ENCODE data around the gene UNC93A. TPM values are rescaled to one million over a fixed set of nuclear protein-coding genes. Genes with fewer than 3 reads are reported as not detected.

Gene UNC93A
- total and polyA plus RNA-seq, 2 donors (not counting 1 experiment from before 2014, with no cell fraction given), result not detected

DNA sequence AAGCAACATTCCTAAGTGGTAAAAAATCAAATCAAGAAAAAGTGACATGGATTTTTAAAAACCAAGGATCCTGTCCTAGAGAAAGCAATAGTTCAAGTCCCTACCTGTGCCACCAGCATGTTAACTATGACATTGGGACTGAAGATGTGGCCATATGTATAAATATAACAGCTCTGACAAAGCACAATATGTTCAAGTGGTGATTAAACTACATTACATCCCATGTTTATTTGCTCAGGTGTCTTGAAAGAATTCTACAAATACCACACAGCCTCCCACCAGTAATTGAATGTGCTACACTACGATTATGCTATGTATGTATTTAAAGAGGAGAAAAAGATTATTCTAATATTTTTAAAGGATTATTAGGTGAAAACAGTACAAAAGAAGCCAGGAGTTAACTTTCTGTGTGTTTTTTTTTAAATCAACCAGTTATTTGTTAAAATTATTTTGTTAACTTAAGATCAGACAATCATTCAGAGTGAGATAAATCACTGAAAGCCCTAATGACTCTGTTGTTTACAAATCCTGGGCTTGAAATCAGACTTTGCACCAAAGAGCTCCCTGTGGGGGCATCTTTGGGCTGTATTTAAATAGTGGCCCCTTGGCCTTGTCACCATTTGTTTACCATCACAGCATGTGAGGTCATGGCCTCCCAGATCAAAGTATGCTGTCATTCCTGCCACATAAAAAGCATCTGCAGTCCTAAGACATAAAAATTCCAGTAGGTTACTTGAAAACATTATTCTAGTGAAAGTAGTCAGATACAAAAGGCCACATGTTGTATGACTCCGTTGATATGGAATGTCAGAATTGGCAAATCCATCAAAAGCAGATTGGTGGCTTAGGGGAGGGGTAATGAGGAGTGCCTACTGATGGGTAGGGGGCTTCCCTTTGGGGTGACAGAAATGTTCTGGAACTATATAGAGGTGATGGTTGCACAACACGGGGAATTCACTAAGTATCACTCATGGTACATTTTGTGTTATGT lies 50.8 kb downstream of the UNC93A start:
- Histone ChIP-seq H3K79me2 (ENCODE audit: control insufficient read depth, insufficient read depth, low read length) (no peaks in the 10 kb centered on the region), H3K4me2 (ENCODE audit: extremely low read depth, insufficient read depth, low read length) (no peak overlapping the region), H3K36me3 (ENCODE audit: control insufficient read depth, insufficient read depth, low read length) (no peaks in the 10 kb centered on the region), H3K9ac (ENCODE audit: insufficient read depth, low read length) (no peak overlapping the region), H3K4me1 (ENCODE audit: control insufficient read depth, extremely low read depth, insufficient read depth, low read length) (no peaks in the 10 kb centered on the region), H3K27ac (ENCODE audit: insufficient read depth, low read length) (no peak overlapping the region), H3K27me3 (ENCODE audit: control insufficient read depth, insufficient read depth, low read length) (no peaks in the 10 kb centered on the region), H3K9me3 (ENCODE audit: control insufficient read depth, insufficient read depth, low read depth, low read length) (peaks cover 4% of the 10 kb centered on the region), H4K20me1 (ENCODE audit: control insufficient read depth, extremely low read depth, insufficient read depth, low read length) (no peaks in the 10 kb centered on the region), H2AFZ (ENCODE audit: low read length) (no peak overlapping the region), H3K4me3 (replicated peaks in 1 of 4; ENCODE audit: control extremely low read depth in 1 of 4, insufficient read depth in 1 of 4, low read depth in 3 of 4, low read length in 4 of 4) (no peak overlapping the region)
- DNase-seq (ENCODE audit: low read depth in 2 of 2), result no peak
- TF ChIP-seq EZH2 (IDR thresholded peaks at IDR 0.05; ENCODE audit: low read length, missing control alignments), result no peak
- TF ChIP-seq CTCF (conservative IDR thresholded peaks at IDR 0.05 in 1 of 2, IDR thresholded peaks at IDR 0.05 in 1 of 2; ENCODE audit: low read depth in 1 of 2, low read length in 2 of 2), result no peak

- Histone ChIP-seq H3K4me2 (ENCODE audit: extremely low read depth, insufficient read depth, low read length) (no peak overlapping the region), H3K27me3 (ENCODE audit: control insufficient read depth, insufficient read depth, low read length) (no peaks in the 10 kb centered on the region), H3K9ac (ENCODE audit: insufficient read depth, low read length) (no peak overlapping the region), H3K4me1 (ENCODE audit: control insufficient read depth, extremely low read depth, insufficient read depth, low read length) (no peaks in the 10 kb centered on the region), H3K79me2 (ENCODE audit: control insufficient read depth, insufficient read depth, low read length) (no peaks in the 10 kb centered on the region), H2AFZ (ENCODE audit: low read length) (no peak overlapping the region), H3K9me3 (ENCODE audit: control insufficient read depth, insufficient read depth, low read depth, low read length) (peaks cover 2% of the 10 kb centered on the region), H4K20me1 (ENCODE audit: control insufficient read depth, extremely low read depth, insufficient read depth, low read length) (no peaks in the 10 kb centered on the region), H3K4me3 (replicated peaks in 1 of 4; ENCODE audit: control extremely low read depth in 1 of 4, insufficient read depth in 1 of 4, low read depth in 3 of 4, low read length in 4 of 4) (no peak overlapping the region), H3K27ac (ENCODE audit: insufficient read depth, low read length) (no peak overlapping the region), H3K36me3 (ENCODE audit: control insufficient read depth, insufficient read depth, low read length) (no peaks in the 10 kb centered on the region)
- no peak for DNase-seq (ENCODE audit: low read depth in 2 of 2)
- TF ChIP-seq CTCF (conservative IDR thresholded peaks at IDR 0.05 in 1 of 2, IDR thresholded peaks at IDR 0.05 in 1 of 2; ENCODE audit: low read depth in 1 of 2, low read length in 2 of 2) (no peak), EZH2 (IDR thresholded peaks at IDR 0.05; ENCODE audit: low read length, missing control alignments) (no peak)
These were observed 51.9 kb downstream of the UNC93A start for GRCh38 chr6:167342879-167343610.

GRCh38 chr6:167345348-167345747 lies 54.2 kb downstream of the UNC93A start:
- no peaks in the 10 kb centered on the region for H3K36me3 ChIP-seq (ENCODE audit: control insufficient read depth, insufficient read depth, low read length)
- H3K27ac ChIP-seq (ENCODE audit: insufficient read depth, low read length), result no peak overlapping the region
- H3K4me3 ChIP-seq (replicated peaks in 1 of 4; ENCODE audit: control extremely low read depth in 1 of 4, insufficient read depth in 1 of 4, low read depth in 3 of 4, low read length in 4 of 4), result no peak overlapping the region
- TF ChIP-seq CTCF (conservative IDR thresholded peaks at IDR 0.05 in 1 of 2, IDR thresholded peaks at IDR 0.05 in 1 of 2; ENCODE audit: low read depth in 1 of 2, low read length in 2 of 2) (no peak), EZH2 (IDR thresholded peaks at IDR 0.05; ENCODE audit: low read length, missing control alignments) (no peak)
- H3K4me2 ChIP-seq (ENCODE audit: extremely low read depth, insufficient read depth, low read length), result no peak overlapping the region
- no peaks in the 10 kb centered on the region for H3K79me2 ChIP-seq (ENCODE audit: control insufficient read depth, insufficient read depth, low read length)
- no peaks in the 10 kb centered on the region for H3K9me3 ChIP-seq (ENCODE audit: control insufficient read depth, insufficient read depth, low read depth, low read length)
- DNase-seq (ENCODE audit: low read depth in 2 of 2), result no peak
- no peak overlapping the region for H2AFZ ChIP-seq (ENCODE audit: low read length)
- no peaks in the 10 kb centered on the region for H4K20me1 ChIP-seq (ENCODE audit: control insufficient read depth, extremely low read depth, insufficient read depth, low read length)
- H3K4me1 ChIP-seq (ENCODE audit: control insufficient read depth, extremely low read depth, insufficient read depth, low read length), result no peaks in the 10 kb centered on the region
- no peaks in the 10 kb centered on the region for H3K27me3 ChIP-seq (ENCODE audit: control insufficient read depth, insufficient read depth, low read length)
- H3K9ac ChIP-seq (ENCODE audit: insufficient read depth, low read length), result no peak overlapping the region

Data from fibroblast of lung (primary cell).